H1 (cell line): ENCODE results near the gene FCAMR. TPM values are rescaled to one million over a fixed set of nuclear protein-coding genes. Genes with fewer than 3 reads are reported as not detected.

ENCODE experiments used
- CTCF ChIA-PET: fragments of 300-600 bp; sonication (Branson Sonifier 250); formaldehyde crosslinking; loops from one replicate; lab custom pipeline; 2021; ENCODE audit not compliant: partially characterized antibody; lab: Charles Lee
- POLR2A ChIA-PET: fragments of 300-600 bp; sonication (Branson Sonifier 250); formaldehyde crosslinking; loops from one replicate; lab custom pipeline; 2021; ENCODE audit warnings: inconsistent platforms; ENCODE audit not compliant: partially characterized antibody; lab: Charles Lee
- DNase-seq, 2 experiments: peaks; one replicate each; pipeline versions ENCODE4 v3.0.0 to v3.0.0-alpha.2; 2010 to 2022; ENCODE audit warnings: low spot score in 2 of 2, low read depth in 1 of 2, mixed read lengths in 1 of 2
- FAIRE-seq: peaks from 2 replicates; lab custom pipeline; 2011; peaks lifted over from hg19 to GRCh38; lab: Jason Lieb, UNC
- H2AFZ ChIP-seq: 2 replicates; pipeline ENCODE4 v1.8.1; 2012; ENCODE audit warnings: low read length, inconsistent platforms
- H2AK5ac ChIP-seq: 2 replicates; pipeline ENCODE4 v1.6.1; 2013; ENCODE audit warnings: low read depth, low read length
- H2BK120ac ChIP-seq: replicated peaks from 2 replicates; pipeline ENCODE3; 2013; ENCODE audit warnings: low read depth, low read length, inconsistent platforms
- H2BK12ac ChIP-seq: 2 replicates; pipeline ENCODE4 v1.6.1; 2013; ENCODE audit warnings: low read depth, low read length
- H2BK15ac ChIP-seq: 2 replicates; pipeline ENCODE4 v1.6.1; 2013; ENCODE audit warnings: low read length
- H2BK20ac ChIP-seq: 2 replicates; pipeline ENCODE4 v1.6.1; 2013; ENCODE audit warnings: low read length
- H2BK5ac ChIP-seq: 2 replicates; pipeline ENCODE4 v1.6.1; 2013; ENCODE audit warnings: low read depth, low read length
- H3K14ac ChIP-seq: 2 replicates; pipeline ENCODE4 v1.6.1; 2013; ENCODE audit warnings: inconsistent platforms; ENCODE audit not compliant: insufficient read length
- H3K18ac ChIP-seq: 2 replicates; pipeline ENCODE4 v1.6.1; 2013; ENCODE audit warnings: low read length; ENCODE audit errors: extremely low read depth
- H3K23ac ChIP-seq: 2 replicates; pipeline ENCODE4 v1.6.1; 2013; ENCODE audit warnings: inconsistent platforms; ENCODE audit not compliant: insufficient read length
- H3K23me2 ChIP-seq: 2 replicates; pipeline ENCODE4 v1.6.1; 2013; ENCODE audit warnings: low read depth, low read length
- H3K27ac ChIP-seq: 2 replicates; pipeline ENCODE4 v1.6.1; 2011; ENCODE audit warnings: low read depth, low read length, inconsistent platforms
- H3K27me3 ChIP-seq, 4 experiments: replicated peaks in 1 of 4; 1 replicate in 1 of 4; 2 replicates in 3 of 4; pipeline versions ENCODE4 v1.6.1 to v1.8.1; 2011 to 2013; ENCODE audit warnings: low read length in 3 of 4, mild to moderate bottlenecking in 3 of 4, inconsistent platforms in 2 of 4, mixed read lengths in 2 of 4, moderate library complexity in 1 of 4; ENCODE audit not compliant: control insufficient read depth in 3 of 4, insufficient read depth in 3 of 4; ENCODE audit errors: extremely low read depth in 1 of 4
- H3K36me3 ChIP-seq, 4 experiments: 2 replicates each; pipeline versions ENCODE4 v1.6.1 to v1.8.1; 2011 to 2013; ENCODE audit warnings: mild to moderate bottlenecking in 4 of 4, low read length in 3 of 4, moderate library complexity in 2 of 4, control low read depth in 1 of 4, inconsistent platforms in 1 of 4; ENCODE audit not compliant: insufficient read depth in 4 of 4, control insufficient read depth in 2 of 4
- H3K4ac ChIP-seq: replicated peaks from 2 replicates; pipeline ENCODE3; 2013; ENCODE audit warnings: low read length, low read depth, mixed read lengths, inconsistent platforms; ENCODE audit not compliant: insufficient read length
- H3K4me1 ChIP-seq, 4 experiments: replicated peaks in 1 of 4; 1 replicate in 1 of 4; 2 replicates in 3 of 4; pipeline versions ENCODE4 v1.6.1 to v1.8.1; 2011 to 2013; ENCODE audit warnings: low read length in 3 of 4, inconsistent platforms in 2 of 4, mixed read lengths in 1 of 4; ENCODE audit not compliant: insufficient read depth in 4 of 4, control insufficient read depth in 3 of 4
- H3K4me2 ChIP-seq, 2 experiments: 2 replicates each; pipeline versions ENCODE4 v1.6.1 to v1.8.1; 2011 to 2013; ENCODE audit warnings: low read depth in 2 of 2, low read length in 2 of 2, control low read depth in 1 of 2, inconsistent platforms in 1 of 2, mild to moderate bottlenecking in 1 of 2; ENCODE audit not compliant: insufficient read depth in 1 of 2
- H3K4me3 ChIP-seq, 4 experiments: fragments of 200-600, 300-600 bp in 1 of 4; sonication (generic), shearing (Covaris generic), sonication (Bioruptor Twin) in 1 of 4; 2 replicates each; pipeline versions ENCODE4 v1.5.1 to v1.8.1; 2011 to 2016; ENCODE audit warnings: low read length in 4 of 4, low read depth in 3 of 4, control low read depth in 2 of 4, inconsistent platforms in 2 of 4, mild to moderate bottlenecking in 2 of 4, mixed read lengths in 1 of 4, moderate library complexity in 1 of 4; ENCODE audit not compliant: insufficient read depth in 2 of 4; ENCODE audit errors: extremely low read depth in 1 of 4
- H3K56ac ChIP-seq: replicated peaks from 2 replicates; pipeline ENCODE3; 2013; ENCODE audit warnings: low read depth, mild to moderate bottlenecking, mixed read lengths, low read length, inconsistent platforms; ENCODE audit not compliant: insufficient read length
- H3K79me1 ChIP-seq: 2 replicates; pipeline ENCODE4 v1.6.1; 2013; ENCODE audit warnings: low read depth, low read length, control low read depth
- H3K79me2 ChIP-seq, 2 experiments: 2 replicates each; pipeline versions ENCODE4 v1.6.1 to v1.8.1; 2012 to 2013; ENCODE audit warnings: low read length in 2 of 2, mild to moderate bottlenecking in 2 of 2, inconsistent platforms in 1 of 2; ENCODE audit not compliant: insufficient read depth in 2 of 2, control insufficient read depth in 1 of 2
- H3K9ac ChIP-seq, 4 experiments: replicated peaks in 1 of 4; 1 replicate in 1 of 4; 2 replicates in 3 of 4; pipeline versions ENCODE4 v1.6.1 to v1.8.1; 2011 to 2013; ENCODE audit warnings: low read depth in 3 of 4, low read length in 3 of 4, control low read depth in 2 of 4, mild to moderate bottlenecking in 2 of 4, moderate library complexity in 2 of 4, inconsistent platforms in 1 of 4; ENCODE audit errors: extremely low read depth in 1 of 4
- H3K9me3 ChIP-seq, 2 experiments: 2 replicates each; pipeline versions ENCODE4 v1.6.1 to v1.8.1; 2012 to 2013; ENCODE audit warnings: mild to moderate bottlenecking in 2 of 2, moderate library complexity in 2 of 2, control low read depth in 1 of 2, inconsistent platforms in 1 of 2, low read depth in 1 of 2, low read length in 1 of 2, mixed read lengths in 1 of 2; ENCODE audit not compliant: insufficient read depth in 2 of 2
- H4K20me1 ChIP-seq, 2 experiments: replicated peaks in 1 of 2; 2 replicates each; pipeline versions ENCODE3 to v1.8.1; 2011 to 2013; ENCODE audit warnings: inconsistent platforms in 2 of 2, low read length in 2 of 2, mild to moderate bottlenecking in 1 of 2; ENCODE audit not compliant: insufficient read depth in 2 of 2, control insufficient read depth in 1 of 2
- H4K5ac ChIP-seq: 2 replicates; pipeline ENCODE4 v1.6.1; 2013; ENCODE audit warnings: low read length, low read depth, mixed read lengths, inconsistent platforms; ENCODE audit not compliant: insufficient read length
- H4K8ac ChIP-seq: 2 replicates; pipeline ENCODE4 v1.8.0; 2013; ENCODE audit warnings: mild to moderate bottlenecking, moderate library complexity, low read length, inconsistent platforms; ENCODE audit not compliant: insufficient read depth; ENCODE audit errors: extremely low read depth
- H4K91ac ChIP-seq: replicated peaks from 2 replicates; pipeline ENCODE3; 2013; ENCODE audit warnings: low read length, mixed read lengths, inconsistent platforms; ENCODE audit not compliant: insufficient read length
- CEBPB ChIP-seq: IDR thresholded peaks from 2 replicates; pipeline ENCODE4 v1.6.1; 2012; ENCODE audit warnings: low read depth, low read length
- GABPA ChIP-seq: IDR thresholded peaks from 2 replicates; pipeline ENCODE4 v1.6.1; 2011; ENCODE audit warnings: mild to moderate bottlenecking, low read length, moderate library complexity, borderline replicate concordance; ENCODE audit not compliant: insufficient read depth
- NANOG ChIP-seq: IDR thresholded peaks from 2 replicates; pipeline ENCODE4 v1.6.1; 2011; ENCODE audit warnings: low read length, low read depth, mild to moderate bottlenecking, inconsistent platforms; ENCODE audit not compliant: insufficient read depth, poor library complexity, severe bottlenecking
- POU5F1 ChIP-seq: IDR thresholded peaks from 2 replicates; pipeline ENCODE4 v1.6.1; 2011; ENCODE audit warnings: low read depth, mild to moderate bottlenecking, low read length, moderate library complexity
- TCF12 ChIP-seq: IDR thresholded peaks from 2 replicates; pipeline ENCODE4 v1.6.1; 2011; ENCODE audit warnings: low read depth, mild to moderate bottlenecking, low read length
- TEAD4 ChIP-seq: IDR thresholded peaks from 2 replicates; pipeline ENCODE4 v1.6.1; 2012; ENCODE audit warnings: low read depth, low read length, inconsistent platforms, mixed read lengths
- WGBS, 2 experiments: shearing (Covaris generic) in 1 of 2; methylation state at CpG; one replicate each; pipeline versions ENCODE4 v1.1.6 to v1.1.7; 2013 to 2015; ENCODE audit warnings: low lambda C conversion rate in 2 of 2, mixed read lengths in 2 of 2, inconsistent platforms in 1 of 2, low coverage in 1 of 2, missing lambda C conversion rate in 1 of 2; ENCODE audit not compliant: insufficient replicate concordance in 2 of 2, insufficient coverage in 1 of 2, insufficient read length in 1 of 2; ENCODE audit errors: extremely low coverage in 1 of 2, missing lambda C conversion rate in 1 of 2; 5-methylcytosine and 5-hydroxymethylcytosine counted together
- polyA plus RNA-seq, 7 experiments: library from polyadenylated mRNA; depleted of rRNA in 3 of 7; stranded (reverse) in 5 of 7; unstranded in 2 of 7; fragments of >200 nt in 5 of 7; fragments of 200-250 nt in 2 of 7; gene quantifications; 1 replicate in 5 of 7; 2 replicates in 1 of 7; 4 replicates in 1 of 7; pipeline versions ENCODE4 v1.2.1 to v1.2.3, GENCODE V29; 2011 to 2013; ENCODE audit warnings: missing spikeins in 2 of 7, mixed read lengths in 2 of 7
- total RNA-seq: library from RNA; stranded (reverse); fragmentation: NEBNext Ultra II Directional; extraction: Animal tissue kit (Norgen Biotek cat#: 25700); gene quantifications from 2 replicates; pipeline ENCODE4 v1.2.1, GENCODE V29; 2021

The FCAMR gene
- total and polyA plus RNA-seq, 2 of the 8 experiments (the other 6 are each of a cell fraction or from before 2014, with no cell fraction given), result not detected

GRCh38 chr1:206941766-206942418 lies 28.4 kb downstream of the FCAMR start:
- no peak overlapping the region for H2BK5ac ChIP-seq
- no peak overlapping the region for H4K5ac ChIP-seq
- no peaks in the 10 kb centered on the region; a peak in 1 of 7 replicates for H3K4me1 ChIP-seq
- H4K91ac ChIP-seq, result no peak overlapping the region
- H3K4ac ChIP-seq, result no peak overlapping the region
- H3K14ac ChIP-seq, result no peak overlapping the region
- H4K8ac ChIP-seq, result no peak overlapping the region
- H3K56ac ChIP-seq, result no peak overlapping the region
- H3K36me3 ChIP-seq, result no peaks in the 10 kb centered on the region
- H3K4me3 ChIP-seq, result no peak overlapping the region
- H2BK15ac ChIP-seq, result no peak overlapping the region
- DNase-seq (no peak), FAIRE-seq (no peak)
- no peak overlapping the region for H3K9ac ChIP-seq
- no peak overlapping the region for H3K23ac ChIP-seq
- H2BK20ac ChIP-seq, result no peak overlapping the region
- ChIA-PET POLR2A (no interaction called here), CTCF (interaction anchor here (0.6 to 13.7 kb wide), 7 partner anchors 11 to 482 kb away, joined by 3 to 226 read pairs (median 4); no protein-coding TSS in a partner anchor)
- no peak overlapping the region for H2AK5ac ChIP-seq
- no peak overlapping the region for H2BK120ac ChIP-seq
- H3K9me3 ChIP-seq, result no peaks in the 10 kb centered on the region
- no peak overlapping the region for H3K18ac ChIP-seq
- H3K23me2 ChIP-seq, result no peaks in the 10 kb centered on the region
- H4K20me1 ChIP-seq, result no peaks in the 10 kb centered on the region
- H3K27me3 ChIP-seq, result no peaks in the 10 kb centered on the region
- no peak overlapping the region for H3K27ac ChIP-seq
- H2AFZ ChIP-seq, result no peak overlapping the region
- 83% methylated on average over 6 of the region's 6 CpGs; no CpG with 5 or more reads in 1 of the 2 experiments for WGBS, 2 experiments
- no peak overlapping the region for H3K4me2 ChIP-seq
- H2BK12ac ChIP-seq, result no peak overlapping the region
- no peaks in the 10 kb centered on the region for H3K79me2 ChIP-seq
- H3K79me1 ChIP-seq, result no peaks in the 10 kb centered on the region
- TF ChIP-seq GABPA (no peak), TEAD4 (no peak), TCF12 (no peak), POU5F1 (no peak), NANOG (no peak), CEBPB (no peak)
